Activated T-cell treated with anti-CD3 and anti-CD28 coated beads, Interleukin-2, amount 50 U/mL, for 1 hour (primary cell): ENCODE measurements around the gene CAPZB.

Source experiments
- DNase-seq: peaks from one replicate; pipeline ENCODE4 v3.0.0-alpha.2; 2020

The CAPZB gene

DNA sequence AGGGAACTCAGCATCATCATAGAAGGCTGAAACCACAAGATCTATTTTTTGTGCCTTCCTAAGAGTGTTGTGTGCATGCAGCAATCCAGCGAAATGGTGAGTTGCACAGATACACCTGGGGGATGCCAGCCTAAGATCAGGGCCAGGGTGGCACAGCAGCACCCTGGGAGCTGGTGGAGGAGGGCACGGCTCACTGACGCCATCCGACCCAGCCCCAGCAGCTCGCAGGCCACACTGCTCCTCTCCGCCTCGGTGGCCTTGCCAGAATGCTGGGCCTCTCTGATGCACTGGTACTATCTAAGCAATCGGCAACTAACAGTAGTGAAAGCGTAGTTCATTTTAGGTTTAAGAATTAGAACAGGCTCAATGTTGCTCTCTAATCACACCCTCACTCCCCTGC lies 37.8 kb downstream of the CAPZB start:
- no peak for DNase-seq

DNA sequence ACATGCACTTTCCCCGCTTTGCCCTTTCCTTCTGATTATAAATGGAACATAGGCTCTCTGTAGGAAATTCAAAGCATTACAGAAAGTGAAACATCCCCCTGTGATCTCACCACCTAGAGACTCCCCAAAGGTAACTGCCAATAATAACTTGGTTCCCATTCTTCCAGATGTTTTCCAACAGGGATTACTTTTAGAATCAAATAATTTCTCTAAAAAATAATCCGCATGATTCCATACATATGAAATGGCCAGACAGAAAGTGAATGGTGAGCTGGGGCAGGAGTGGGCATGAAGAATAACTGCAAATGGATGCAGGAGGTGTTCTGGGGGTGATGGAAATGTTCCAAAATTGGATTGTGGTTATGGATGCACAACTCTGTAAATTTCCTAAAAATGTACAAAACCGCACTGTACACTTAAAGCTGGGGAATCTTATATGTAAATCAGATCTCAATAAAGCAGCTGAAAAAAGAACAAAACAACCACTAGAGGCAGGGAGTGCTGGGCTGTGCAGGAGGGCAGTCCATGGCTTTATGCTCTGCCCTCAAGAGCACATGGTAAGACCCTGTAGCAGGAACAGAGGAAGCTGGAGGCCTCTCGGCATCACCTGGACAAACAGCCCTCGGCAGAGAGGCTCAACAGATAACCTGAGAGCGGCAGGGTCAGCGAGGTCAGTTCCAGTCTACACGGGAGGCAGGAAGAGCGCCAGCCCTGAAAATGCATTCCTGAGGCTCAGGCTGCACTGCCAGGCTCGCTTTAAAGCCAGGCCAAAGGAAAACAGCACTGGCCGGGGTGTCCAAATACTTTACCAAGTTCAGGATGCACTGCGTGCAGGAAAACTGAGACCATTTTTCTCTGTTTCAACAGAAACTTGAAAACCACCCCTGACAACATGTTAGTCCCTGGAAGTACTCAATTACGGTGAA lies 39.7 kb downstream of the CAPZB start:
- DNase-seq, result no peak

DNA sequence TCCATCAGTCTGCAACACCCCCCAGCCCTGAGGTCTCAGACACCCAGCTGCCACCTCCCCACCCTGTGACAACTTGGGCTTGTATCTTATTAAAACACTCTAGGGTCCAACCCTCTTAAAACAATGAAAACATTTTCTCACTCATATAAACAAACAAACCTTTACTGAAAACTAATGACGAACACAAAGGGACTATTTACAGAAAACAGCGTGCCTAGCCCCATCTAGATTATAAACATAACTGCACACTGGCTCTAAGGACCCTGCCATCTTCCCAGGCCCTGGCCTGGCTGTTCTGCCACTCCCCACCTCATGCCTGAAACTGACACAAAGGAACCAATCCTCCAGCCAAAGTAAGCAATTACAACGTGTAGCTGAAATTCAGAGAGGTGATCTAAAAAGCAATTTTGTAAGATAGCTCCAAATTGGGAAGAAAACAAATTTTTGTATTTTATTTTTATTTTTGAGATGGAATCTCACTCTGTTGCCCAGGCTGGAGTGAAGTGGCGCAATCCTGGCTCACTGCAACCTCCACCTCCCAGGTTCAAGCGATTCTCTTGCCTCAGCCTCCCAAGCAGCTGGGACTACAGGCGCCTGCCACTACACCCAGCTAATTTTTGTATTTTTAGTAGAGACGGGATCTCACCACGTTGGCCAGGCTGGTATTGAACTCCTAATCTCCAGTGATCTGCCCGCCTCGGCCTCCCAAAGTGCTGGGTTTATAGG lies 40.9 kb downstream of the CAPZB start:
- DNase-seq, result no peak

DNA sequence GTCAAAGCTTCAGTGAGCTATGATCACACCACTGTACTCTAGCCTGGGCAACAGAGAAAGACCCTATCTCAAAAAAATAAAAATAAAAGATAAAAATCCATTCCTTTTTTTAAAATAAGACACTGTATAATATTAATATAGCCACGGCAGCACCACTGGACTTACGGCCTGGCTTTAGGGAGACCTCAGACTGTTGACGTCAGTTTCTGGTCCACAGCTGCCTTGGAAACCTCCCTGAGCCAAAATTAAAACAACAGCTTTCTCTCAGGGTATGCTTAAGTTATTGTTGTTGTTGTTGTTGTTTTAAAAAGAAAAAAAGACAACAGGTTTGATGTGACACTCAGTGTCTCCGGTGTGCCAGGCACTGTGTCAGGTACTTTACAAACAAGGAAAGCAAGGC lies 42.0 kb downstream of the CAPZB start:
- DNase-seq, result no peak

DNA sequence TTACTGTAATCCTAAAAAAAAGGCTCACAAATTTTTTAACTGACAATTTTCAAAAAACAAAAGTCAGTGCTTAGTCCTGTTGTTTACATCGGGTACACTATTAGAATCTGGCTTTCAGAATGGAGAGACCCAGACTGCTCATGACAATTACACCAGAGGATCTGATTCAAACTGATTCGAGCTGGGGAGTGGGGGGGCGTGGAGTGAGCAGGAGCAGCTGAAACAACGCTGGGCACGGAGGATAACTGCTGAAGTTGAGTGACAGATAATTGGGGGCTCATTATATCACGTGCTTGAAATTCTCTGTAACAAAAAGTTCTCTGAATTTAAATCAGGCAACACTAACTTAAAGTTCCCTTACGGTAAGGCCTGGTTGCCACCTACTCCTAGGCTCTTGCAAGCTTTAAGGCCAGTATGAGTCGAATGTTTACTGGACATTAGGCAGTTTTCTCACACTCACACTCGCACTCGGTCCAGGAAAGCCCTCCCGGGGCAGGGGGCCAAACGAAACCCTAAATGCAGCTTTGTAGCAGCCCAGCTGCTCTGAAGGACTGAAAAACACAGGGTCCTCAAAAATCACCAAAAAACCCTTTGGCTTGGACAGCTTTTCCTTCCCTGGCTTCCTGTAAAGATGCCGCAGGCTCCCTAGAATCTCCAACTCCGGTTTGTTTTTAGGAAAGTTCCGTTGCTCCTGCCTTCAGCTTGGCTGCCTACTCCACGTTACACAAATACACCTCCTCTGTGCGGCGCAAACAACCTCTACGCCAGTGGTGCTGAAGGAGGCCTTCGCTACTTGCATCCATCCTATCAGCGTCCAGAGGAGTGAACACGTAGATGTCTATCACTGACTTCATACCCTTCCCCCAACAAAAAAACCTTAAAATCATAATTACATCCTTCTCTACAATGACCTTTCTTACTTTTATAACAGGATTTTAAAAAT lies 42.9 kb downstream of the CAPZB start:
- DNase-seq, result no peak

DNA sequence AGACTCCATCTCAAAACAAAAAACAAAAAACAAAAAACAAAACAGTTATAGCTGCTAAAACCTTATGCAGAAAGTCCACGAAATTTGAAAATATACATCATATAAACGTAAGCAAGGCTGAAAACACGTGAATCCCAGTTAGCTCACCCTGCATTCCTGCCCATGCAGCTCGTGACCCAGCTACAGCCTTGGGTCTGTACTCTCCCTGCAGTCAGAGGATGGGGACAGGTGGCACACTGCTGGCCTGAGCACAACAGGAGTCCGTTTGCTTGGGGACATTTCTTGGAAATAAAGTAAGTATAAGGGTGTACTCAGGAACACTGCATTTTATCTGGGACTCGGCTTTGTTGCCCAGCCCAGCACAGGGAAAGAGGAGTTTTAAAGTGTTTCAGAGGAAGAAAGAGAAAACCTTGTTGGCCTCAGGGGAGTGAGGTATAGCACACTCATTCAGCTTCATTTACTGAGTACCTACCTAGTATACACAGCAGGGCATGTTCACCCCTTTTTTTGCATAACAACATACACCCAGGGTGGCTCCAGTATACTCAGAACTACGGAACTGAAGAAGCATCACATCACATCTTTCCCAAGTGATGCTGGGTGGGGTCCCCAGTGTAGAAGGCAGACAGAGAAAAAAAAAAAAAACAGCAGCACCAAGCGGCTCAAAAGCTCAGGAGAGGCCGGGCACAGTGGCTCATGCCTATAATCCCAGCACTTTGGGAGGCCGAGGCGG lies 44.1 kb downstream of the CAPZB start:
- DNase-seq, result no peak

DNA sequence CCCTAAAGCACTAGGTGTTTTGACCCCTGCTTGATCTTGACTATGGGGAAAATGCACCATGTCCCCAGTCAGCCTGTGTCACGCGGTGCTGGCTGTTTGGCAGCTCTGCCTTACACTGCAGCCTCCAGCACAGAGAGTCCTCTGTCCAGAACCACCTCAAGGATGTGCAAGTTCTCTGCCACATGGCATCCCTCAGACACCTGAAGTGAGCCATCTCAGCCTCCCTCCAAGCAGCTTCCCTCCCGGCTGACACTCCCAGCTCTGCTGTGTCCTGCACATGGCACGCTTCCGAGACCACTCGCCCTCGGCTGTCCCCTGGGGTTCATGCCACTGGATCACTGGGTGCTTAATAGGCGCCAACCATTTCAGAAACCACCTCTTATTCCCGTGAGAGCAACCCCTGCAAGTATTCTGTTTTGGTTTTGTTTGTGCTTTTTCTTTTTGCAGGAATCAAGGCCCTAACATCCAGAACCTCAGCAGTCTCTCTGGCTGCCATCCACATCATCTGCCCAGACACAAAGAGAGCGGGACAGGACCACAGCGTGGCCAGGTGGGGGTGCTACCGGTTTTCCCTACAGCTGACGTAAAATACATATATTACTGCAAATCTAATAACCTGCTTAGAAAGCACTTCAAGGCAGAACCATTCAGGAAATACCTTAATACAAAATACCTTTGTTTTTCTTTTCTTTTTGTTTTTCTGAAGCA lies 45.7 kb downstream of the CAPZB start:
- peak; percentile 56 for DNase-seq

DNA sequence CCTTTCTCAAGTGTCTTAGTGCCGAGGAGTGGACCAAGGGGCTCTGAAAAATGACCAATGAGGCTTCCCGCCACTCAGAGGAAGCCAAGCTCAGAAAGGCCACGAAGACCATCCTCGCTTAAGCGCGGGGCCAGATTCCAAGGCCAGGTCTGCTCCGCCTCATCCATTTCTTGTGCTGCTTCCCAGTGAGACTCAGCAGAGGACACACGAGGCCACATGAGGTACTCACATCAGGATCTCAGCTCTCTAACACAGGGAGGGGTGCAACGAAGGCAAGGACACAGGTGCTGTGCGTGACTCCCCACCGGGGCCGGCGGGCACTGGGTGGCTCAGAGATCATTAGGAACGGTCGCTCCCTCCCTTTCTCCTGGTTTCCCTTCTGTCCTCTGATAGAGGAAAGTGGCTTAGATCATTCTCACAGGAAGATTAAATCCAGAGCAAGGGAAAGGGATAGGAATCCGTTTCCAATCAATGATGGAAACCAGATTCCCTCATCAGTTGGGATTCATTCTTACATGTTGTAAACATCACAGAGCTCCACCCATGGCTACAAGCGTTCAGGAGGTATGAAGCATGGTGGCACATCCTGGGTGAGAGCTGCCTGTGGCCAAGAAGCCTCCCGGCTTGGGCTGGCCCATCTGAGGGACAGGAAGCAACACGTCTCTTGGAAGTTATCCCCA lies 46.7 kb downstream of the CAPZB start:
- DNase-seq, result no peak

DNA sequence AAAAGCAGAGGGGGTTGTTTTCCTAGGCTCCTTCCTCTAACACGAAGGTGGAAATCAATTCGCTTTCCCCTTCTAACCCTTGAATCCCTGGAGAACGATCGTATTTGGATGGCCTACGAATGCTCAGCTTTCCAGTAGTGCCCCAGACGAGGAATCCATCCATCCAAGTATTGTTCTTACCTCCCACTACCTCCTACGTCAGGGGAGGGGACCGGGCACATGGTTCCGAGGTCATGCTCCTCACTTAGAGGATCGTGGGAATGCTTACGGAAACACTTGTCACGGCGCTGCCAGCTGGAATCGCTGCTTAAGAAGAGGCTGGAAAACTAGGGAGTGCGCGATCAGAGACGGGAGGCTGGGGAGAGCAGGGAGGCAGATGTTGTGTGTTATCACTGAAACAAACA lies 47.4 kb downstream of the CAPZB start:
- DNase-seq, result no peak

DNA sequence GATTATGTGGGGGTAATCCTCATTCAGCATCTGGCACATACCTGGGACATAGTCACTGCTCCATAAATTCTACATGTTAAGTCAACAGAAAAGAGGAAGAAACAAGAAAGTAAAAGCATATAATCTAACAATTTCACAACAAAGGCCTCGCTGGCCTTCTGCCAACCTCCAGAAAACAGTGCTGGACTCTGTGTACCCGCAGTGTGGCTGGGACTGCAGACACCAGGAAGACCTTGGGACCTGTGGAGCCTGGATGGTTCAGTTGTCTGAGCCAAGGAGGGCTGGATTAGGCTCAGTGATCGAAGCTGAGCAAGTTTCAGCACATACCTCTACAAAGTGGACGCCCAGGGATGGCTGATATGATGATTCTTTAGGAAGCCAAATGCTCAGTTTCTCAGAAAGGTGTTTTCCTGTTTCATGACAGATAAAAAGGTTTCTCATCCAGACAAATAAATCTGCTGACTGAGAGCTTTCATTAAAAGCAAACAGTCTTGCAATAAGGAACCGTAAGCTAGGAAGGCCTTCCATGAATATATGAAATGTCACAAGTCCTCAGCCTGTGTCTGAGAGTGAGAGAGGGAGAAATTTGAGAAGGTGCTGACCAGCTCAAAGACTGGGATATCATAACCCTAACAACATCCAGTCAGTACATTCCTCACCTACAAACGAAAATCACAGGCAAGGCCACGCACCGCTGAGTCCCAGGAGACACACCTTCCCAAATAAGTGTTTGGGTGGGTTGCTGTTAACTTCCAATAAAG lies 48.4 kb downstream of the CAPZB start:
- DNase-seq, result no peak

DNA sequence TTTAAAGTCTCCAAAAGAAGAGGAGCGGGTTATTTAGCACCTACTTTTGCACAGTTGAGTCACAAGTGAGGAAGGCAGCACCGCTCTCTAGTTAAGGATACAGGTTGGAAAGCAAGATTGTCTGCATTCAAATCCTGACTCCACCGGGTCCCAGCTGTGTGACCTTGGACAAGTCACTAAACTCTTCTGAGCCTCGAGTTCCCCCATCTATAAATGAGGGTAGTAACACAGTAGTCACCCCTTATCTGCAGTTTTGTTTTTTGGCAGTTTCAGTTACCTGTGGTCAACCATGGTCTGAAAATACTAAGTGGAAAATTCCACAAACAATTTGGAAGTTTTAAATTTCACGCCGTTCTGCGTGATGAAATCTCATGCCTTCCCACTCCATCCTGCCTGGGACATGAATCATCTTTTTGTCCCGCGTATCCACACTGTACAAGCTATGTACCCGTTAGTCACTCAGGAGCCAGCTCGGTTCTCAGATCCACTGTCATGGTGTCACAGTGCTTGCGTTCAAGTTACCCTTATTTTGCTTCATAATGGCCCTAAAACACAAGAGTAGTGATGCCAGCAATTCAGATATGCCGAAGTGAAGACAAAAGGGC lies 49.4 kb downstream of the CAPZB start:
- DNase-seq, result no peak

DNA sequence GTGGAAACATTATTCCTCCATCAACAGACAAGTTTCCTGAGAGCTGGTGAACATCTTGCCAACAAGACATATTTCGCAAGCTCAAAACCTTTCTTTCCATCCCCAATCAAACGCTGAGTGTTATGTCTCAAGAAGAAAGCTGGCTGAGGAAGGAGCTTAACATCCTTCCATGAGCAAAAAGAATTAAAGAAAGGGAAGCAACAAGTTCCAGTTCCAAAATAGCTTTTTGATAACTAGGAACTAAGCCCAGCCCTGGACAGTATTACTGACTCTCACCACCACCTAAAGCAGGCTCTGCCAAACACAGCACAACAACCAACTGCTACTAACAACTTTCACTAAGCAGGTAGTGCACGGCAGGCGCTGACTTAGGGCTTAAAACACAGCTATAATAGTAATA lies 50.2 kb downstream of the CAPZB start:
- DNase-seq, result no peak

DNA sequence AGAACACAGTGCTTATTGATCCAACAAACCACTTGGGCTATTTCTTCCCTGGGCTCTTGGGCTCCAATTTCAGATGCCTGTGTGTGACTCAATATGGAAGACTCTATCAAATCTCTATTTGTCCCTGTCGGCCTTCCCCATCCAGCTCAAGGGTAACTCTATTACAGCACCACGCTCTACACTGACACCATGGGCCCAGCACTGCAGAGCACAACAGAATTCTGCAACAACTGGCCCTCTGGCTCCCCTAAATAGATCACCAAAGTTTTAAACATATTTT lies 51.7 kb downstream of the CAPZB start:
- DNase-seq, result no peak

DNA sequence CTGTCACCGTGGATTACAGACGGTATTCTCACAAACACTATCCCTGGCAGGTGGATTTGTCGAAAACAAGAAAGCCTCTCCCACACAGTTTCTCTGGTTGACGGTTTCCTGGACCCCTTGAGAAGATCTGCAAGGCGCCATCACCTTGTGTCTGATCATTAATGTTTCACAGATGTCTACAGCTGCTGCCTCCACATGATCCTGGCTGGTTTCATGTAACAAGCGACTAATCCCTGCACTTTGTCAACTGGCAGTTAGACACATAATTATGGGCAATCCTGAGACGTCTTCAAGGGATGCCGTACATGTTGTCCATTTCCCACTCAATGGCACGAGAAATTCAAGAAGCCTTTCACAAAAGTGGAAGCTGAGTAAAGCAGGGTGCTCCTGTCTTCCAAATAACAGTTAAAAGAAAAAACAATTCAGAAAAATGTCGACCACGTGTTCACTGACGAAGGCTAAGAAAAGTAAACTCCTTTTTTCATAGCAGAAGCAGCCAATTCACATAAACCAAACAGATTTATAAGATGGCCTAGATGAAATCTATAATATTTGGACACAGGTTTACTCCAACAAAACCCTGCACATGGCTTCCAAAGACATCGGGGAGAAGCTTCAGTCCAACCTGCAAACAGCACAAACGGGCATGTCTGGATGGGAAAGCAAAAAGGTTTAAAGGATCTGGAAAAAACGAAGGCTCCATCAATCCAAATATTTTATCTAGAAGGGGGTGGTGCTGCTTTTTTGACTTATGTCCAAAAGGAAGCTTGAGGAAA lies 52.2 kb downstream of the CAPZB start:
- DNase-seq, result no peak

DNA sequence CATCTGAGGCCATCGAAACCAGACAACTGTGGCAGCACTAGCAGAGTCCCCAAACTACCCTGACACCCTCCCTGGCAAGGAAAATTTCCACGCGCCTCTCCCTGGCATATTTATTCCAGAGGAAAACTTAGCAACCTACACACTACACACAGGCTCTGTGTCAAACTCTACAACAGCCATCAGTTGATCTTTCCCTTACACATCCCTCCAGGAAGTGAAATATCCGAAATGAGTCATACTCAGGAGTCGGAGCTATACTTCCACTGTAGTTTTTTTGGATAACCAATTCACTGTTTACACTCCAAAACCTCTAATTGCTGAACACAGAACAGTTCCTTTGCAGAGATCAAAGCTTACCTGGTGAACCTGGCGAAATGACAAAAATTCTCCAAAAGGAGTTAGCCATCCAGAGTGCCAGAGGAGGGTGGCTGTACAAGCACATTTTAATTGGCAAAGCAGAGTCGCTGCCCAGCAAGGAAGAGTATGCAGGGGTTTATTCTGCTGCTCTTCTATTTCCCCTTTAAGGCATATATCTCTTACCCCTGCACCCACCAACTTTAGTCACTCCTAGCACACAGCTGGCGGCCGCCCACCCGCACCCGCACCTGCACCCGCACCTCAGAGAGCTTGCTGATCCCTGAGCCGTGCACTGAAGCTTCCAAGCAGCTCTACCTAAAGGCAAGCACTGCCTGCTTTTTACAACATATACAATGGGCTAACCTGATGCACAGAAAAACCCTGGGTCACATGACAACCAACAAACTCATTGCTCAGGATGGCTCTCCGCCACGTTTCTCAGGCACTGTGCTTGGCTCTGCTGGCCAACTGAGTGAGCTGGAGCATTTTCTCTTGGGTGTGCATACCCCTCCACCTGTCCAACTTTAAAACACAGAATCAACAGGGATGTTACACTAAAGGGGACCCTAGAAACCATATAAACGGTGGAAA lies 54.9 kb downstream of the CAPZB start:
- DNase-seq, result no peak

DNA sequence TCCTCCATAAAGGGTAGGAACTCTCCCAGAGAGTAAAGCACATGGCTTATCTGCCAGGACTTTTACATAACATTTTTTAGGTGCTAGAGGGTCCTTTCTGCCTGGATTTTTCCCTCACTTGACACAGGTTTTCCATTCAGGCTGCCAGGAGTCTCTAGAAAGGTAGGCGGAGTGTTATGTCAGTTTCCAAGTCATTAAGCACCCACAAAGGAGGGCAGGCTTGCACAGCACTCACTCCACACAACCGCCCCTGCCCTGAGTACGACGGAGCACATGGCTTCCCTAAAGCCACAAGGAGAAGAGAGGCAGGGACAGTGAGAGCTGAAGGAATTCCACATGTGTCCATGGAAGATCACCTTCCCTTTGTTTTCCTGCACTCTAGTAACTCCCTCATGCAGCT lies 55.7 kb downstream of the CAPZB start:
- no peak for DNase-seq

DNA sequence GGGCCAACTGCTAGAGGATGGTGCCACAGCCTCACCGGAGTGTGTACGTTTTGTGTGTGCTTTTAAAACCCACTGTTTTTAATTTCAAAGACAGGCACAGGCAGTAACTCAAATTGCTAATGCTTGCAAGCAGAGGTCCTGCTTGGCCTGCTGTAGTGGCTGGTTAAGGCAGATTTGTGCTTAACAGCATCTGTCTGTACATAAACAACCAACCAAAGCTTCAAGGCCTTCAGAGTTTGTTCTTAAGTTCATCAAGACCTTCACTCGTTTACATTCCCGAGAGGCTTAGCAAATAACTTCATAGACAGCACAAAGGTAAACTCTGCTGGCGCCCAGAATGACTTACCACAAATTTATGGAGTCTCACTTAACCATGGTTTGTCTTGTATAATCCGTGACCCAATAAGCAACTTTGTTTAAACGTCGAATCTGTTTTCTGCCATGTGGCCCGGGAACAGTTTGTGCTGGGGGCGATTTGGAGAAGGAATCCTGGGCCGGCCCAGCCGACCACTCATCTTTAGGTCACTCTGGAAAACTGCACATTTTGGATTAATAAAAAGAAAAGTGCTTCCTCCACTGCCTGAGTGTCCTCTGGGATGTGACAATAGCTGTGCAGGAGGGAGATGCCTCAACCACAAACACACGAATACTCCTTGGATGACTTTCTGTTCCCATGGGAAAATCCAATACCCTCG lies 58.1 kb downstream of the CAPZB start:
- no peak for DNase-seq
